Right forelimb (tissue), 1 donor: ENCODE measurements around the gene ATXN7L1.
A peak's percentile ranks its signal among the peaks of the same experiment; 100 is the strongest.

Experiments
- DNase-seq: peaks from one replicate; pipeline ENCODE4 v3.0.0-alpha.2; 2018

Gene ATXN7L1

GRCh38 chr7:105691680-105692564, 184.5 kb downstream of the ATXN7L1 start:
- DNase-seq = peak; percentile 63

GRCh38 chr7:105691082-105691679, 185.2 kb downstream of the ATXN7L1 start:
- DNase-seq = no peak

GRCh38 chr7:105690325-105690945, 186.0 kb downstream of the ATXN7L1 start:
- DNase-seq = no peak

GRCh38 chr7:105689067-105689819, 187.2 kb downstream of the ATXN7L1 start:
- no peak for DNase-seq

GRCh38 chr7:105688617-105689016, 187.8 kb downstream of the ATXN7L1 start:
- DNase-seq = no peak

- no peak for DNase-seq
Observed at GRCh38 chr7:105685161-105685560, 191.2 kb downstream of the ATXN7L1 start.

- DNase-seq = no peak
Observed at GRCh38 chr7:105682341-105683060, 193.9 kb downstream of the ATXN7L1 start.

GRCh38 chr7:105680505-105681187, 195.8 kb downstream of the ATXN7L1 start:
- no peak for DNase-seq

GRCh38 chr7:105678811-105679495, 197.4 kb downstream of the ATXN7L1 start:
- no peak for DNase-seq

GRCh38 chr7:105677817-105678573, 198.4 kb downstream of the ATXN7L1 start:
- no peak for DNase-seq

- DNase-seq = no peak
Observed at GRCh38 chr7:105677410-105677730, 199.0 kb downstream of the ATXN7L1 start.

GRCh38 chr7:105675934-105676371, 200.4 kb downstream of the ATXN7L1 start:
- no peak for DNase-seq

- DNase-seq = no peak
Observed at GRCh38 chr7:105674200-105674920, 202.0 kb downstream of the ATXN7L1 start.

GRCh38 chr7:105673367-105674084, 202.9 kb downstream of the ATXN7L1 start:
- no peak for DNase-seq

GRCh38 chr7:105672801-105673200, 203.6 kb downstream of the ATXN7L1 start:
- no peak for DNase-seq

- no peak for DNase-seq
Observed at GRCh38 chr7:105666324-105666723, 210.1 kb downstream of the ATXN7L1 start.

GRCh38 chr7:105665684-105666083, 210.7 kb downstream of the ATXN7L1 start:
- no peak for DNase-seq

- no peak for DNase-seq
Observed at GRCh38 chr7:105664816-105665525, 211.4 kb downstream of the ATXN7L1 start.
